NCI-H1048 (cell line): ENCODE measurements around the gene PPFIBP2.

ENCODE experiments used
- DNase-seq: peaks from one replicate; lab custom pipeline; 2025; lab: John Stamatoyannopoulos, UW

Gene PPFIBP2

DNA sequence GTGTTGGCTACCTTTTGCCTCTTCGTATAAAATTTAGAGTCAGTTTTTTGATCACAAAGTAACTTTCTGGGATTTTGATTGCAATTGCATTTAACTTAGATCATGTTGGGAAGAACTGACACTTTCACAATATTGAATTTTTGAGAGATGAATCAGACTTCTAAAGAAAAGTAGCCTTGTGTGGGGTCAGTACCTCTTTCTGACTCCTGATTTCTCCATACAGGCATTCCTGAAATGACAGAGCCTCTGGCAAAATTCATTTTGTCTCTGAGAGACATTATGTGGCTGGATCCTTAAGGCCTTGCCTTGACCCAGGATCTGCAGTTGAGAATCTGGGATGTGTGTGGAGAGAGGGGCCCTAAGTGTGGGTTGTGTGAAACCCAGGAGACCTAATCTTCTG is 37.8 kb downstream of the PPFIBP2 start:
- DNase-seq, result no peak

DNA sequence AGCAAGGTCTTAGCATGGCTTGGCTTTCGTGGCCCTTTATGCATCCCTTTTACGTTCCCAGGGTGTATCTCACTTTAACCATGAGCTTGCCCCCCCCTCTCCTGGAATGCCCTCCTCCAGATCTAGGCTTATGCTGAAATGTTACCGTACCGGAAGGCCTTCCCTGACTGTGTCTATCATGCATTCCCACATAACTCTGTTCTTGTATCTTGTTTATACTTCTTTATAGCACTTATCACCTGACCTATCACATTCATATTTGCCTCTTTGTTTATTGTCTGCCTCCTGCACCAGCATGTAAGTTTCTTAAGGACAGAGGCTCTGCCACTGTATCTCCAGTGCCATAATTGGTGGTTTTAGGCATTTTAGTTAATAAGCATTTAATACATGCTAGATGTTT is 38.9 kb downstream of the PPFIBP2 start:
- no peak for DNase-seq

DNA sequence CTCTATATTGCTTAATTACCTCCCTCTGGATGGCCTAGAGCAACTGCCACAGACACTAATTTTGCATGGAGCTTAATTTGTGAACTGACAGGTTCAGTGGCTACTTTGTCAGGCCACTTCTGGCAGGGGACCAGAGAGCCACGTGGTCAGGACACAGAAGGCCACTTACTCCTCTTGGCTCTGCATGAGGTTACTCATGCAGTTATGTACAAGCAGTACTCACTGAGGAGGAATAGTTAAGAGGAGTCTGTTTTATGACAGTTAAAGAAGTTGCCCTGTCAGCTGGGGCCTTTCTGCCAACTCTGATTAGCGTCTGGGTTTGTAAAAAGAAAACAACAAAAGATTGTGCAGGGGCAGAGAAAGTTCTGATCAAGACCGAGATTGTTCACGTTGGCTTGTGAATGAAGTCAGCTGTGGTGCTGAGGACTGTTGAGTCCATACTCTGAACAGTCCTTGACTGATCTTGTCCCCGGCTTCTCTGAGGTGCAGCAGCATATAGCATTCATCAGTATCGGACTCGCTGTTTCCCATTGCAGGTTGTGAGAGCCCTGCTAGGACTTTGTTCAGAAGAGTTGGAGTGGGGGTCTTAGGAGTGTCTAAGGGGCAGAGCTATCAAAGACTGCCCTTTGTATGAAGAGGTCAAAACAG is 41.4 kb downstream of the PPFIBP2 start:
- DNase-seq, result no peak

DNA sequence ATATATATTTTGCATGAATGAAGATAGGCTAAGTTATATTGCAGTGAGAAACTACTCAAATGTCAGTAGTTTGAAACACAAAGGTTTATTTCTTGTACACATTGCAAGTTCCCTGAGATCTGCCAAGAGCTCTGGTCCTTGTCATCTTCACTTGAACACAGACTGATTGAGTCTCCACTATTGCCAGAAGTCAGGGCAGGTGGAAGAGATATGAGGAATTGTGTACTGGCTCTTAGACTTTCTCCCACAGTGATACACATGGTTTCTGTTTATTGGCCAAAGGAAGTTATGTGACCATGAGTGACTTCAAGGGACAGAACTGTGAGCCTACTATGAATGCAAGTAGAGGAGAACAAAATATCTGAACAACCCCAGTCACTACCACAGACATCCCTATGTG is 44.2 kb downstream of the PPFIBP2 start:
- DNase-seq, result no peak

DNA sequence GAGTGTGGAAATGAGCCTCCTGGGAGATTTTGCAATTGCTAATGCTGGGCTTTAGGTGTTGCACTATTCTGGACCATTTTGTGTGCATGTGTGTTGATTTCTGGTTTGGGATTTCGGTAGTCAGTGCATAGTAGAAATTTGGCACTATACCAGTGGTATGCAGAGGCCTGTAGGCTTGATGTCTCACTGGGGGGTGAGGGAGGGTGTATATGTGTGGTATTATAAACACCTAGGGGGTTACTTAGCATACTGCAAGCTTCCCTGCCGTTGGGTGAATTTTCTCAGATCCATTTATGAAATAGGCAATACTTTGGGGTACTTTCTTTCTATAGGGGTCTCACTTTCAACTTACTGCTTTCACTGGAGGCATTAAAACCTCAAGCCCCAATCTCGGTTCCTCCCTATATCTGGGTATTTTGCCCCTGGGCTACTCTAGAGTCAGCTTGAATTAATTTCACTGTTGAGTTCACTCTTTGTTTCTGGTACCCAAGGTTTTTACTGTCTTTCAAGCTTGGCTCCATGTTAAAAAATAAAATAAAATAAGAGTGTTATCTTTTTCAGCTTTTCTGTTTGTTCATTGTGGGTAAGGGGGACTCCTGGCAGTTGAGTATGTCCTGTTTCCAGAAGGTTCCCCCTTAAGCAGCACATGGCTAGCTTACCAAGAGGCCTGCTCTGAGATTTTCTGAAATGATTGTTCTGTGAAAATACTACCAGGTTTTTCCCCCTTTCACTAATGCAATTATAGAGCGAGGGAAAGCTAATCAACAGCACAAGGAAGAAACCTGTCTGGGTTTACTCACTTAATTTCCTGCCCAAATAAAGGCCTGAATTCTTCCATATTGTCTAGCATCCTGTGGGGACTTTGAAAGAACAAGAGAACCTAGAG is 45.8 kb downstream of the PPFIBP2 start:
- no peak for DNase-seq

DNA sequence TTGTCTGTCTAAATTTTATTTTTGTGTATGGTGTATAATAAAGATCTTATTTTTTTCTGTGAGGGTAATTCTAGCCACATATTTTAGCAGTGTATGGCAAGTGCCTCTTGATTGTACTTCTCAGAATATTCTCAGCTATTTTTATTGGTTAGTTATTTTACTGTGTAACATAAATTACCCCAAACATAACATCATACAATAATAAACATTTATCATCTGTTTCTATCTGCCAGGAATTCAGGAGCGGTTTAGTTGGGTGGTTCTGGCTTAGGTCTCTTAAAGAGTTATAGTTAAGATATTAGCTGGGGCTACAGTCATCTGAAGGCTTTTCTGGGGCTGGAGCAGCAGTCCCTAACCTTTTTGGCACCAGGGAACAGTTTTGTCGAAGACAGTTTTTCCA is 47.8 kb downstream of the PPFIBP2 start:
- no peak for DNase-seq

DNA sequence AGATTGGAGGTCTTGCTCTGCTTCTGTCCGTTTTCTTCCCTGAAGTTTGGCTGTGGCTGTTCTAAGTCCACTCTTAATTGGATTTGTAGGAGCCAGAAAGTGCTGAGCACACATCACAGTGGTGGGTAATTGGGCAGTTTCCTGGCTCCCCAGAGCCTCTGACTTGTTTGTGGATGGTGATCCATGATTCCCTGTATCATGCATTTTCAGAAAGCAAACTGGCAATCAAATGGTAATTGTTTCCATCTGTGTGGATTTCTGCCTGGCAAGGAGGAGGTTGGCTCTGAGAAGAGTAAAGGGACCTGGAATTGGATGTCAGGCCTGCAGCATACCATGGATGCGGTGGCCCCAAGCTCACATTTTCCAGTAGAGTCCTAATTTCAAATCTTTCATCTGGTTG is 49.5 kb downstream of the PPFIBP2 start:
- no peak for DNase-seq

DNA sequence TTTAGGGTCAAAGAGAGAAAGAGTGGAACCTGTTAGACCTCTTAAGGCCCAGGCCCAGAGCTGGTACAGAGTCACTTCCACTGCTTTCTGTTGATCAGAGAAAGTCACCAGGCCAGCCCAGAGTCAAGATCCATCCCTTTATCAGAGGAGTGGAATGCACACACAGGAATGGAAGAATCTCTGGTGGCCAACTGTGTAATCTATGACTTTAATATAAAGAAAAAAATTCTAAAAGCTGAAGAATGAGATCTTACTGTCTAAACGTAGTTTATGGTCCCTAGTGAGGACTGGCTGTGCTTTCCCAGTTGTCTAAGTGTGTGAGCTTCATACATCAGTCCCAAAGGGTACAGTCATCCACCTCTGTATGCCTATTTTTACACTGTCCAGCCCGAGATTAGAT is 51.0 kb downstream of the PPFIBP2 start:
- no peak for DNase-seq

DNA sequence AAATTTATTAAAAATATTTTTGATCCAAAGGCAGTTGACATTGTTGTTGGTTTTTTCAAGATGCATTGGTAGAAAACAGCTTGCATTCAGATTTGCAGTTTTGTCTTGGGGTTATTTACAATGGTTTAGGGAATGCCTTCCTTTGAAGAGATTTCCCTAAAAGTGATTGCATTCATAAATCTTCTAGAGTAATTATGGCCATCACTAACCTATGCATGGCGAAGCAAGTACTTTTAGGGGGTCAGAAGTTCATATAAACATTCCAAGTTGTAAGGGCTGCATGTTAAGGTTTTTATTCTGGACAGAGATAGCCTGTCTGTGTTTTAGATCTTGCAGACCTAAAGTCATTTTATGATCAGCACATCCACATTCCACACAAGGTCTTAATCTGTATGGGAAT is 53.5 kb downstream of the PPFIBP2 start:
- DNase-seq, result no peak

DNA sequence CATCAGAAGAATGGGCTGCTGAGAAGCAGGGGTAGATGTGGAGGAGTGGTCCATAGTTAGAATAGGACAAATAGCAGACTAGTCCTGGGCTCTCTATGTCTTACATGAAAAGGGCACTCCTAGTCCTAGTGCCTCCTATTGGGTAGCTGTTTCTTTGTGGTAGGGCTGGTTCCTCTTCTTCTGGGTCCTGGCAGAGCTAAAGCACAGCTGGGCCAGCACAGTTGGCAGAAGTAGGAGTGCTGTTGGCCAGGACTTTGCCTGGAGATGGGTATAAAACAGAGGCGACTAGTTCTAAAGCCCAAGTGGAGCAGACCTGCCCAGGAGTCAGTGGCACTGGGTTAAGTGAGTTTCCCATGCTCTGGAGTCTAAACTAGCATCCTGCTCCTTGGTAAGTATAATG is 55.2 kb downstream of the PPFIBP2 start:
- no peak for DNase-seq

DNA sequence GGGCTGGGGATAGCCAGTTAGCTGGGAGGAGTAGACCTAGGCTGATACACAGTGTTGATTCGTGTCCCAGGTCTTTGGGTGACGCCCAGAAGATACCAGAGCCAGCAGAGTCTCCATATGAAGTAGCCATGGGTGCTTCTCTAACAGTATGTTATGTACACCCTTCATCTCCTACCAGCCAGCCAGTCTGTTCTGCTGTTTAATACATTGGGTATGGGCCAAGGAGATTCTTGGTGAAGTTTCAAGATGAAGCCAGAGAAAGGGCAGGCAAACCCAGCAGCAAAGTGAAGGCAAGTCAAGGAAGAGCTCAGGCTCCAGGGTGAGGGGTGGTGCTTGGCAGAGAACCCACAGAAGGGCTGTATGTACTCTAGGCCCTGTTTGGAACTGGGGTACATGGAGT is 56.4 kb downstream of the PPFIBP2 start:
- DNase-seq, result no peak

DNA sequence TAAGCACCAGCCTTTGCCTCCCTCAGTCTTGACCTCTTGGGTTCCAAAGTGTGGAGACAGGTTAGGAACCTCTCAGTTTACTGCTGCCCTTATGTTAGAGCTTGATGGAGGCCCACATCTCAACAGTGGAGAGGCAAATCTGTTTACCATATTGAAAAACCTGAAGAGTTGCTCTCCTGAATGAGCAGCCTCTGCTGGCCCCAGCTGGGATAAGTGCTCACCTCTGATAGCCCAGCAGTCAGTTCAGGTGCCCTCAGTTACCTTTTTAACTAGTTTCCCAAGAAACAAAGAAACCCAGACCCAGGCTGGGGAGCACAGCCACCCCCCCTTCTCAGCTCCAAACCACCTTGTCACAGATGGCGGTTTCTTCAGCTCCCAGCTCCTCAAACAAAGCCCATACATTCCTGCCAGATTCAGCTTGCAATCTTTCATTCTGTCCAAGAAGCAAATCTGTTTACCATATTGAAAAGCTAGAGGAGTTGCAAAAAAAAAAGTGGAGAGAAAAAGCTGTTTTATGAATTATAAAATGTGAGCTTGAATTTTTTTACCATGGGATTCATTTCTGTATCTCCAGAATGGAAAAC is 57.2 kb downstream of the PPFIBP2 start:
- DNase-seq, result no peak

DNA sequence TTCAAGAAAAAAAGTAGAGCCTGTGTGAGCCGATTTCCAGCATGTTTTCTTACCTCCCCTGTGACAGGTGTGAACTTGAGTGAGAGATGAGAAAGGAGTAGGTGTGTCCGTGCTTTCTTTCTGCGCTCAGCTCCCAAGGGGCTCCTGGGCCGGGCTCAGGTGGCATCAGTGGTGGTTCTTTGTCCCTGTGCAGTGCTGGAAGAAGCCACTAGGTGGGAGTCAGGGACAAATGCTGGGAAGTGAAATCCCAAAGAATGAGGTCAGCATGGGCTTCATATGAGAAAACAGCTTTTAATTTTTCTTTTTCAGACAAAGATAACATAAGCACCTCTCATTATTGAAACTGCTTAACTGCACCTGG is 57.8 kb downstream of the PPFIBP2 start:
- DNase-seq, result peak; percentile 21

DNA sequence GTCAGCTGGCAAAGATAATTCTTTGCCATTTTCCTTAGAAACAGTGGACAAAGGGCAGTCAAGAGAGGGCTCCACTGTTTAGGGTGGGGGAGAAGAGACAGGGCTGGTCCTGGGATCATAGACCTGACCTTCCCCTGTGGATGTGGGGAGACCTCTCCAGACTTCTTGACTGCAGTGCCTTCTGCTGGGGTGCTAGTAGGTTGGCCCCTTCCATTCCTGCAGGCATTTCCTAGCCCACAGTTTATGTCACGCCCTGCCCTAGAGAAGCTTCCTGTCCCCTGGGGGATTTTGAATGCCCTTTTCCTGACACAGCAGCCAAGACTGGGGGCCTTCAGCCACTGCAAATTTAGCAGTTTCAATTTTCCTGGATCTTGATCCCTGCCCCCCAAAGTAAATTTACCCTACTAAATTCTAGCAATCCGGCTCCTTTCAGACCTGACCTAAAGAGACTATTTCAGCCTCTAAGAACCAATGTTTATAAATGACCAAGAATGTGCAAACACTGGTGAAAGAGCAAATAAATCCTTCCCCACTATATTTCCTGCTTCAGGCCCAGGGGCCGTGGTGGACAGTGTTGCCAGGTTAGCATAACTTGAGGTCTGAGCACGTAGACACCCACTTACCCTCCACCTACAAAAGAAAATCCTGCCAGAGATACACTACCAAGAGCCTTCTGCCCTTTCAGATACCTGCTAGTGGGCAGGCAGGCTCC is 58.4 kb downstream of the PPFIBP2 start:
- no peak for DNase-seq

DNA sequence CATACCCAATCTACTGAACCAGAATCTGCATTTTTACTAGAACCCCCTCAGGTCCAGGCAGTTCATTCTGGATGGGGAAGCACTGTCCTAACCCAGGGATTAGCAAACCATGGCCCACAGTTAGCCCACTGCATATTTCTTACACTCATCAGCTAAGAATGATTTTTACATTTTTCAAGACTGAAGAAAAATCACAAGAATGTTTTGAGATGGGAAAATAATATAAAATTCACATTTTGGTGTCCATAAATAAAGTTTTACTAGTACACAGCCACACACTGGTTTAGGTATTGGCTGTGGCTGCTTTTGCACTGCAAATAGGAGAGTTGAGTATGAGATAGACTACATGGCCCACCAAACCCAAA is 59.4 kb downstream of the PPFIBP2 start:
- DNase-seq, result no peak

DNA sequence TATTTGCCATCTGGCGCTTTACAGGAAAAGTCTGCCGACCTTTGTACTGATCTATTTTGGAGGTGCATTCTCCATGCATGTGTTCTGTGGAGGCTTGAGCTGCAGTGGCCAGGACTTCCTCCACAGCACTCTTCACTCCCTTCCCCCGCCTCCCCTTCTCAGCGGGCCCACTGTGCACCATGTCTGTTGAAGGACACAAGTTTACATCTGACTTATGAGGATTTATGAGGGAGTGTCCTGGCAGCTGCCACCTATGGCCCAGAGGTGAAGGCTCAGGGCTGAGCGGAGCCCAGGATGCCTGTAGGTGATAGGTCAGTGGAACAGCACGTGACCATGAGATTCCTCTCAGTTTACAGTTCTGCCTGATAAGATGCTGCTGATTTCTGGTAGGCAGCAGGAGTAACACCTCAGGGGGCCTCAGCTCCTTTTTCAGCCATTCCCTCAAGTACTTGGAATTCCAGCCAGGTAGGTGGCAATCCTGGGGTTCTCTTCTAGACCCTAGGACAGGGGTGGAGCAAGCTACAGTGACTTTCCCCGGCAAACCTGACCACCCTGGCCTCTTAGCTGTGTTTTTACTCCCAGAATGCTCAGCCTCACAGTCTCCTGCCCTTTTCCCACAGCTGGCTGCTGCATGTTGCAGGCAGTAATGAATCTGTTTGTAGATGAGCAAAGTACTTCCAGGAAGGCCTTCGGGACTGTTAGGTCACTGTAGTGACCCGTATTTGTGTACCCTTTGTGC is 59.9 kb downstream of the PPFIBP2 start:
- no peak for DNase-seq

DNA sequence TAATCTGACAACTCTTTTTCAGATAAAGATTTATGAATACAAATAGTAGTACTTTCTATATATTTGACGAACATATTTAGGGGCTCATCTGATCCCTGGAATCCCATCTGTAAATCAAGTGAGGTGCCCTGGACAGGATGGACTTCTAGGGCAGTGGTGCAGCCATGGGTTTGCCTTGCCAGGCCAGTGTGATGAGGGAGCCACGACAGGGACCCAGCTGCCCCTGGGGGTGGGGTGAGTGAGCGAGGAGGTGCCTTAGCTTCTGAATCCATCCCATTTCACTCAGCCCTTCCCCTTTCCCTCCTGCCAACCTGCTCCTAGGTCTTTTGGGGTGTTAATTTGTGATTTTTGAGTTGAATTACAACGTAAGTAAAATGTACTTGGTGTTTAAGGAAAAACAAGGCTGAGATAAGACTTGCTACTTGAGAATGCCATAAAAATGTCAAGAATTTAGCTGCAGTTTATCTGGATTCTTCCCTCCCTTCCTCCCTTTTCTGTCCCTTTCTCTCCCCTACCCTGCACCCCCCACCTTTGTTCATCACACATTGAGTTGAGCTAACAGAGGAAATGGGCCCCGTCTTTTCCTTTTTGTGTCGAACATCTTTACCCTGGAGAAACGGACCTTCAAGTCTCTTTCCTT is 60.8 kb downstream of the PPFIBP2 start:
- DNase-seq, result no peak

DNA sequence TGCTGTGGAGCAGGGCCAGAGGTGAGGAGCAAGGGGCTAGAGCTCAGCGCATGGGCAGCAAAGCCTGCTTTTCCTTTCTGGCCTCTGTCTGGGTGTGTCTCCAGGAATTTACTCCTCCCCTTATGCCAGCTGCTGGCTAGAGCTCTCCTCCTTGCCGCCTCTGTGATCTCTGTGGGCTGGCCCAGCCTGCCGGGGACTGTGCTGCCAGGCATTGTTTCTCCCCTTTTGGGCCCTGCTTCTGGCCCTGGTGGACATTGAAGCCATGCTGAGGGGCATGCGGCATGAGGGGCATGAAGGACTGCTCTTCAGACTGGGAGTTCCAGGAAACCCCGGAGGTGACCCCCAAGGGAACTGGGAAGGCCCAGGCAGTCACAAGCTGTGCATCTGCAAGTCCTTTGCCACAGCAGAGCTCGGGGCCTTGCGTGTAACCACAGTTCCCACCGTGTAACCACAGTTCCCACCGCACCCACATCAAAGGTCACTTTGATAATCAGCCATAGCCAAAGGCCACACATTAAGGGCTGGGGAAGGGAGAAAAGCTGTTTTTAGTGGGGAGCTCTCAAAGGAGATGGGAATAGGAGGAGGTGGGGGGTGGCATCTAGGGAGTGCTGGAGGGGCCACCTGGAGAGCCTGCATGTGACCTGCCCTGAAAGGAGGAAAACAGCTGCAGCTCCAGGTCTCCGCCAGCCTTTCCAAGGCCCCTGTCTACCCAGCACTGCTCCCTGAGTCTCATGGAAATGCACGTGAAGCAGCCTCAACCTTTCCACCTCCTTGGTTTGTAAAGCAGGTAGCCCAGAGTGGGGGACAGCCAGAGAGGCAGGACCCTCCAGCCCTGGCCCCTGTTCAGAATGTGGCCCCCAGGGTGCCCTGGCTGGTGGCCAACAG is 62.3 kb downstream of the PPFIBP2 start:
- DNase-seq, result no peak

DNA sequence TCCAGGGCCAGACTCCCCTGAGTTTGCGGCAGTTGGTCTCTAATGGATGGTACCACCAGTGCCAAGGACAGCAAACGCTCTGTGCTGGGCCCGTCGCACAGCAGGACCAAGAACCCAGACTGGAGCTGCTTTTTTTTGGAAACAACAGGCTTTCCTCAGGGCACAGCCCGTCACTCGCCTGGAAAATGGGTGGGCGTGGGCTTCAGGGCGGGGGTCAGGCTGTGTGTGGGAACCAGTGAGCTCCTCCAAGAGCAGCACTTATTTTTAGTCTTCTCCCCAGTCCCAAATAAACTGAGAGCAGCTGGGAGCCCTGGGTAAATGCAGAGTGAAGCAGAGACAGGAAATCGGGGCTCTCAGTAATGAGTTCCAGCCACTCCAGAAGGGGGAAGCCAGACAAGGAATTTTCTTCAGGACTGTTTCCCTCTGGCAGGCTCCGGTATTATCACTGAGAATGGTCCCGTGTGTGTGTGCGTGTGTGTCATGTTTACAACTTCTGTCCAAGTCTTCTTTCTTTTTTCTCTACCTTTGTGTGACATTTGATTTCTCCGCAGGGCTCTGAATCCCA is 63.0 kb downstream of the PPFIBP2 start:
- DNase-seq, result no peak
